ENCODE data around the gene DCAF10.

DNA sequence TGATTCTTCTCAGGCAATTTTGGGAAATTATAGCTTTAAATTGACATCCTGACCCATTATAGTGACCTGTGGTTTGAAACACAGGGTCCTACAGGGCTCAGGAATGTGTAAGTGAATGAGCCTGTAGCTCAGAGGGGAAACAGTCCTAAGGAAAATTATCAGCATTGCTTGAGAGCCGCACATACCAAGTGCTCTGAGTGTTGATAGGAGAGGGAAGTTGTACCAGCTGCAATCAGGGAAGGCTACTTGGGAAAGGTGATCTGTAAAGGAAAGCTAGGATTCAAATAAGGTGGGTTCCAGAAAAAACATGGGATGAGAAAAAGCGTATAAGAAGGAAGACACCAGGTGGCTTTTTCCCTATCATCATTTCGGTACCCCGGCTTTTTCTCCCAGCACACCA is 107.7 kb downstream of the DCAF10 start:
- TF ChIP-seq CTCF (IDR thresholded peaks at IDR 0.05), result no peak
- no peak for TF ChIP-seq POLR2A (IDR thresholded peaks at IDR 0.05)

Measured in Peyer's patch (tissue), 4 donors.